ENCODE data around the gene ZFAND6.
A peak's percentile ranks its signal among the peaks of the same experiment; 100 is the strongest.
"Not testable (repeated sequence)": the region's sequence is repeated elsewhere in the genome, so short reads cannot be mapped to it uniquely, and the experiment has no call there.

Gene ZFAND6

DNA sequence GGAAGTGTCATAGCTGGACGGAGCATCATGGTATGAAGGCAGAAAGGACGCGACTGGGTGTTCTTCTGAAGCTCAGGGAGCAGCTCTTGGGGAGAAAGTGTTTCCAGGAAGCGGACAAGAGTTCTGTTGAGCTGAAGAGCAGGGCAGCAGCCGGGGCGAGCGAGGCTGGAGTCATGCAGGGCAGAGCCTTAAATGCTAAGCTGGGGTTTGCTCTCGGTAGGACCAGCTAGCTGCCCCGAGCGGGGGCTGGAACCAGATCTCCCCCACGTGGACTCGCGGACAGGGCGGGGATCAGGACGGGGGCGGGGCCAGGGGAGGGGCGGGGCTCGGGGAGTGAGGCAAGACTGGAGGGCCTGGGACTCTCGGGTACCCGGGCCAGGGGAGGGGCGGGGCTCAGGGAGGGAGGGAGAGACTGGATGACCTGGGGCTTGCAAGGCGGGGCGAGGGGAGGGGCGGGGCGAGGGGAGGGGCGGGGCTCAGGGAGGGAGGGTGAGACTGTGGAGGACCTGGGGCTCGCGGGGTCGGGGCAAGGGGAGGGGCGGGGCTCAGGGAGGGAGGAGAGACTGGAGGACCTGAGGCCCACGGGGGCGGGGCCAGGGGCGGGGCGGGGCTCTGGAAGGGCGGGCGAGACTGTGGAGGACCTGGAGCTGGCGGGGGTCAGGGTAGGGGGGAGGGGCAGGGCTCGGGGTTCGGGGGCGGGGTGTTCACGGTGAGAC, 92.9 kb downstream of the ZFAND6 start:
- DNase-seq: peak; percentile 91

DNA sequence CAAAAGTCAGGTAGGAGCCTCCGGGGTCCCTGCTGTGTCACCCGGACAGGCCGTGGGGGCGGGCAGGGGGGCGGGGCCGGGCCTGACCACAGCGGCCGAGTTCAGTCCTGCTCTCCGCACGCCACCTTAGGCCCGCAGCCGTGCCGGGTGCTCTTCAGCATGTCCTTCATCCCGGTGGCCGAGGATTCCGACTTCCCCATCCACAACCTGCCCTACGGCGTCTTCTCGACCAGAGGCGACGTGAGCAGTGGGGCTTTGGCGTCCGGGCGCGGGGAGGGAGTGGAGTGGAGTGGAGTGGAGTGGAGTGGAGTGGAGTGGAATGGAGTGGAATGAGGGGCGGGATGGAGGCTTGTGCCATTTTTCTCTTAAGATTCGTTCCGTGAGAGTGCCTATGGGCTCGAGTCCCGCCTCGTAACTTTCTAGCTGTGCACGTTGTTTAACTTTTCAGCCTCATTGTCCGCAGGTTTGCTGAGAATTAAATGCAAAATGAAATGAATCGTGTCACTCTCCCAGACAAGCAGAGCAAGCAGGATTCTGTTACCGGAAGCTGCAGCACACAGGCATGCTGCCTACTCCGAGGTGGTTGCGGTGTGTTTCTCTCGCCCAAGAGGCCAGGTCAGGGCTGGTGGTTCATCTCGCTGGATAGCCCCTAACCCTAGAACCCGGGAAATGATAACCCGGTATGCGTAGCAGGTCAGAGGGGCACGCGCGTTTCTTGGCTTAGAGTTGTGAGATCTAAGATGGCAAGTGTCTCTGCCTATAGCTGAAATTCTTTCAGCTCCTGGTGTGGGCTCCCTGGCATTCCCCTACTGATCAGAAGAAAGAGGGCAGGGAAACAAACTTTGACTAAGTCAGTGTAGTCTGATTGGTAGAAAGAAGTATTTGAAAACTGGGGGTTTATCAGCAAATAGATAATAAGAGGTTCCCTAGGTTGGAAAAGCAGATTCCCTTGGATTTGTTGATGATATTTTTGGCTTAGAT, 93.7 kb downstream of the ZFAND6 start, which contains the start of gene FAH:
Gene FAH (plus strand): TSS at position 104 of the 981 bp plus-strand sequence. CDS start 56 bp downstream, at position 160.
- peak; percentile 72 for DNase-seq

DNA sequence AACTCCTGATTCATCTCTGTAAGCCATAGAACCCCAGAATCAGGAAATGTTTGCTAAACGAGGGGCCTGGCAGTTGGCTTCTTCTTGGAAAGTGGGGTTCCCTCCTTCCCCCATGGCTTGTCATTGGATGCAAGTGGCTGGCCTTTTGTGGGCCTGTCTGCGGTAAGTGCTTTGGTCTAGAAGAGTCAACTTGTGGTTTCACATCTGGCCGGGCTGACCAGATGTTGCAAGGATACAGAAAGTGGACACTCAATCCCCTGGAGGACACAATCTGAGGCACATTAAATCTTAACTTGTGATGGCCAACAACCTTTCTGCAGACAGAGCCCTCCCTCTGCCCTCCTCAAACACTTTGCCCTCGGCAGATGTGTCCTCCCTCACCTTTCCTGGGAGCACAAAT, 94.4 kb downstream of the ZFAND6 start:
- DNase-seq: no peak

GRCh38 chr15:80154336-80154735, 94.9 kb downstream of the ZFAND6 start:
- no peak for DNase-seq

- DNase-seq: no peak
These were observed 95.5 kb downstream of the ZFAND6 start for GRCh38 chr15:80155001-80155377.

- not testable (repeated sequence) for DNase-seq
These were observed 96.1 kb downstream of the ZFAND6 start for GRCh38 chr15:80155378-80156175.

DNA sequence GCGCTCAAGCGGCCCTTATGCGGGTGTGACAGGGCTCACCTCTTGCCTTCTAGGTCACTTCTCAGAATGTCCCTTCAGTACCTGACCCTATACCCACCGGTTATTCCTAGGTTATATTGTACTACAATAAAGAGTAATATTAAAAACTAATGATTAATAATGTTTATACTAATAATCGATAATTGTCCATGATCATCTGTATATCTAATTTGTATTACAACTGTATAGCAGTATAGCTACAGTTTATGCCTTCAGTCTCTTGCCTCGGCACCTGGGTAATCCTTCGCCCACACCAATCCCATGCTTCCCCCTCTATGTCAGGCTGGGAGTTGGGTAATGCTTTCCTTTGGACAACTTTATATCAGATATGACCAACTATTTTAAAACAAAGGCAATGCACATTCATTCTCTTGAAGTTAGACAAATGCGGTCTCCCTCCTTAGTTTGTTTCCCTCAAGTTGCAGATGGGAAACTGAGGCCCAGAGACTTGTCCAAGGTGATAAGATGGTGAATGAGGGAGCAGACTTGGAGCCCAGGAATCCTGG, 96.8 kb downstream of the ZFAND6 start:
- DNase-seq: no peak

DNA sequence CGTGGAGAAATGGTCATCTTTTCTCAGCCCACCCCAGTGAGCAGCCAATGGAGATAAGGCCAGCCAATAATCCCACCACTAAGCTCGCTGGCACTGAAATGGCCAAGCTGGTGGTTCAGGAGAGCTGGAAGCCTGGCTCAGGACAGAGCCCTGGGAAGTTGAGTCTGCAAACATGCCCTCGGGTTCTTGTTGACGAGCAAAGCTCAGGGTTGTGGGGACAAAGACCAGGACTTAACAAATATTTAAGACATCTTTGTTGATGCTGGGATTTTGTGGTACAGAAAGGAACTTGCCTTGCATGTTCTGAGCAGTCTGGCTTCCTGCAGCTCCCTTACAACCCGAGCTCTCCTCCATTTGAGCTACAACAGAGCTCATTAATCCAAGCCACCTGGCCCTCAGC, 97.7 kb downstream of the ZFAND6 start:
- no peak for DNase-seq

DNA sequence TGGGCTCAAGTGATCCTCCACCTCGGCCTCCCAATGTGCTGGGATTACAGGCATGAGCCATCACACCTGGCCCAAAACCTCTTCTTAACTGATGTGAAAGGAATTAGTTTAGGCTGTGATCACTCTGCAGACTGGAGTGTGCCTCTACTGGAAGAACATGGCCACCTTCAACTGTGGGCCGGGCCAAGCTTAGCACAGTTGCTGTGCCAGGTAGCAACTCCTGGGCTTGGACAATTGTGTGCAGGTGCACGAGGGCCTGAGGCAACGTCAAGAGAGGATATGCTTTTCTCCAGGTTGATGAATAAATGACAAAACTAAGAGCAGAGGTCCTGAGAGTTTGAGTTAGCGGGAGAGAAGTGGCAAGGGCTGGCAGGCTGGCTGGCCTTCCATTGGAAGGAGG, 99.8 kb downstream of the ZFAND6 start:
- DNase-seq: no peak

- no peak for DNase-seq
These were observed 100.5 kb downstream of the ZFAND6 start for GRCh38 chr15:80159811-80160569.

GRCh38 chr15:80160570-80161156, 101.2 kb downstream of the ZFAND6 start:
- DNase-seq: no peak

DNA sequence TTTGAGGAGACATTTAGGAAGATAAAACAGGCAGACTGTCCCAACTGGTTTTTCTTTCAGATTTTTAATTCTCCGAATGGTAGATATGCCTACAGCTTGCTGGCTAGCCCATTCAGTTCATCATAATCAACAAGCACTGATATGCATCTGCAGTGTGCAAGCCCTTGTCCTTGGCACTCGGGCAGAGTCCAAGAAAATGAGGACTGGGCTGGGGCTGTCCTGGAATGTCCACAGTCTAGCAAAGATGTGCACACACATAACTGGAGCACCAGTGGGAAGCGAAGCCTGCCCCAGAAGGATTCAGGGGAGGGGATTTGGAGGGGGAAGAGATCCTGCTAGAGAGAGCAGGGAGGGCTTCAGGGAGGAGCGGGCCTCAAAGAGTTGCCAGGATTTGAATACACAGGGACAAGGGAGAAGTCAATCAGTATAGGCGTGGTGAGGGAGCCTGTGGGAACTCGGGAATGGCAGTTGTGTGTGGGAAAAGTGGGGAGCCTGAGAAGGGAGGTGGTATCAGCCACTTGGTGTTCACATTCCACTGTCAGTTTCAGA, 102.1 kb downstream of the ZFAND6 start:
- DNase-seq: no peak

GRCh38 chr15:80162059-80162554, 102.6 kb downstream of the ZFAND6 start:
- DNase-seq: no peak

DNA sequence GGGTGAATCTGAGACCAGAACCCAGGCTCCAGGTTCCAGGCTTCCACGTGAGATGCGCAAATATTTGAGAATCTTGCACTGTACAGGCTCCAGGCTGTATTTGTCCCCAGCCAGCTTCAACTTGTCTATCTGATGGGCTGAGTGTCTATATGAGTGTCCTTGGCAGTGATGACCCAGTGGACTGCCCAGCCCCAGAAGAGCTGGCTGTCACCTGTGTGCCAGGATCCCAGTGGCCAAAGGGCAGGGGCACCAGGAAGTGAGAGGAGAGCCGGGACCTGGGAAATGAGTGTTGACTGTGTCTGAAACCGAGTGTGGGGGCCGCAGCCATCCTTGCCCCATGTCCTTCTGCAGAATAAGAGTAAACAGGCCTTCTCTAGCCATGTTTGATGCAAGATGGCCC, 103.7 kb downstream of the ZFAND6 start:
- DNase-seq: no peak

GRCh38 chr15:80163897-80164296, 104.4 kb downstream of the ZFAND6 start:
- no peak for DNase-seq

DNA sequence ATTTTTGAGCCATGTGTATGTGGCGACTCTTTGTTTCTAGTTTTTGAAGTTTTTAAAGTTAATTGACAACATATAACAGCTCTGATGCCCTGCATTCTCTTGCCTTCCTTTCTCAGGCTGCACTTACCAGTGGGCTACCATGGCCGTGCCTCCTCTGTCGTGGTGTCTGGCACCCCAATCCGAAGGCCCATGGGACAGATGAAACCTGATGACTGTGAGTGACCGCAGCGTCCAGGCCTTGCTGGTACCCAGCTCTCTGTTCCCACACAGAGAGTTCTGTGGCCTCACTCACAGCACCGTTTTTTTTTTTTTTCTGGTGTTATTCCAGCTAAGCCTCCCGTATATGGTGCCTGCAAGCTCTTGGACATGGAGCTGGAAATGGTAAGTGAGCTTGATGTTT, 108.5 kb downstream of the ZFAND6 start:
- DNase-seq: no peak

- no peak for DNase-seq
These were observed 108.9 kb downstream of the ZFAND6 start for GRCh38 chr15:80168421-80168820.

- no peak for DNase-seq
These were observed 110.4 kb downstream of the ZFAND6 start for GRCh38 chr15:80169768-80170357.

DNA sequence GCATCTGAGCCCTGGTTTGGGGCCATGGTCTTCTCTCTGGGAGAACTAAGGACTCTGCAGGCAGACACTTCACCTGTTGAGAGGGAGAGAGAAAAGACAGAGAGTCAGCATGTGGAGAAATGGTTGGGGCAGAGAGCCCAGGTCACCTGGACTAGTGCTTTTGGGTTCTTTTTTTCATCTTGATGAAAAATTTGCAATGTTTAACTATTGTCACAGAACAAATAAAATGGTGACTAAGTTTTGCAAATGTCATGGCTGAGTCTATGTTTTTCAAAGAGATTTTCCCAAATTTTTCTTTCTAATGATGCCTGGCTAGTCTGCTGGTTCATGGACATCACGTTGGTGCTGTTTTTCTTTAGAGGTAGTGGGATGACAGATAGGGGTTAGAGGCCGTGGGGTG, 111.1 kb downstream of the ZFAND6 start:
- no peak for DNase-seq

DNA sequence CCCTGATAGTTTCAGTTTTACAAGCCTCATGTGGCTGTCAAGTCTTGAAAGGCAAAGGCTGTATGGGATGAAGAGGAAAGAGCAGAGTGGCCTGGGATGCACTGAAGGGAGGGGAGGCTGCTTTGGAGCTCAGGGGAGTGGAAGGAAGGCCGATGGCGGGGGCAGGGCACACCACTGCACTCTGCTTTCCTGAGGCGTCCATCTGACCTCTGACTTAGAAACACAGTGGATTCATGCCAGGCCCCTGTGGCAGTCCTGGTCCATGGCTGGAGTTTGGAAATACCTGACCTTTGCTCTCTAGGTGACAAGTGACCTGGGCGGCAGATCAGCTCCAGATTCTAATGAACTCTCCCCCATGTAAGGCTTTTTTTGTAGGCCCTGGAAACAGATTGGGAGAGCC, 112.3 kb downstream of the ZFAND6 start:
- no peak for DNase-seq

DNA sequence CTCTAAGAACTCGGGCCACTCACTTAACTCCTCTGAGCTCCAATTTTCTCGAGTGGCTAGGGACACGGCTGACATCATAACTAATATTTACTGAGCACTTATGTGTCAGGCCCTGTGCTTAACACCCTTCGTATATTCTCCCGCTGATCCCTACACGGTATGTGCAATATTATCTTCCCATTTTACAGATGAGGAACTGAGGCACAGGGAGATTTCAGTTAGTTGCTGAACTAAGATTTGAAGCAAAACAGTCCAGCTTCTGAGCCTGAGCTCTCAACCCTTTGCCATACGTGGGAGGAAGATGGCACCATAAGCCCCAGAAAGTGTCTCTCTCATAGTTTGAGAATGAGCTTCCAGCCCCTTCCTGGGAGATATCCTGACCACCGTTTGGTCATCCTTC, 112.9 kb downstream of the ZFAND6 start:
- DNase-seq: no peak
